Stimulated activated CD4-positive, alpha-beta T cell treated with anti-CD3 and anti-CD28 coated beads, TNF-alpha, amount 100 ng/mL, for 4 hours (primary cell): ENCODE measurements around the gene CHRDL1.
"Not testable (repeated sequence)": the region's sequence is repeated elsewhere in the genome, so short reads cannot be mapped to it uniquely, and the experiment has no call there.

Experiments used
- DNase-seq, 3 experiments: peaks; one replicate each; pipeline ENCODE4 v3.0.0-alpha.2; 2020; ENCODE audit warnings: low read depth in 3 of 3

The CHRDL1 gene, protein sequence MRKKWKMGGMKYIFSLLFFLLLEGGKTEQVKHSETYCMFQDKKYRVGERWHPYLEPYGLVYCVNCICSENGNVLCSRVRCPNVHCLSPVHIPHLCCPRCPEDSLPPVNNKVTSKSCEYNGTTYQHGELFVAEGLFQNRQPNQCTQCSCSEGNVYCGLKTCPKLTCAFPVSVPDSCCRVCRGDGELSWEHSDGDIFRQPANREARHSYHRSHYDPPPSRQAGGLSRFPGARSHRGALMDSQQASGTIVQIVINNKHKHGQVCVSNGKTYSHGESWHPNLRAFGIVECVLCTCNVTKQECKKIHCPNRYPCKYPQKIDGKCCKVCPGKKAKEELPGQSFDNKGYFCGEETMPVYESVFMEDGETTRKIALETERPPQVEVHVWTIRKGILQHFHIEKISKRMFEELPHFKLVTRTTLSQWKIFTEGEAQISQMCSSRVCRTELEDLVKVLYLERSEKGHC

DNA sequence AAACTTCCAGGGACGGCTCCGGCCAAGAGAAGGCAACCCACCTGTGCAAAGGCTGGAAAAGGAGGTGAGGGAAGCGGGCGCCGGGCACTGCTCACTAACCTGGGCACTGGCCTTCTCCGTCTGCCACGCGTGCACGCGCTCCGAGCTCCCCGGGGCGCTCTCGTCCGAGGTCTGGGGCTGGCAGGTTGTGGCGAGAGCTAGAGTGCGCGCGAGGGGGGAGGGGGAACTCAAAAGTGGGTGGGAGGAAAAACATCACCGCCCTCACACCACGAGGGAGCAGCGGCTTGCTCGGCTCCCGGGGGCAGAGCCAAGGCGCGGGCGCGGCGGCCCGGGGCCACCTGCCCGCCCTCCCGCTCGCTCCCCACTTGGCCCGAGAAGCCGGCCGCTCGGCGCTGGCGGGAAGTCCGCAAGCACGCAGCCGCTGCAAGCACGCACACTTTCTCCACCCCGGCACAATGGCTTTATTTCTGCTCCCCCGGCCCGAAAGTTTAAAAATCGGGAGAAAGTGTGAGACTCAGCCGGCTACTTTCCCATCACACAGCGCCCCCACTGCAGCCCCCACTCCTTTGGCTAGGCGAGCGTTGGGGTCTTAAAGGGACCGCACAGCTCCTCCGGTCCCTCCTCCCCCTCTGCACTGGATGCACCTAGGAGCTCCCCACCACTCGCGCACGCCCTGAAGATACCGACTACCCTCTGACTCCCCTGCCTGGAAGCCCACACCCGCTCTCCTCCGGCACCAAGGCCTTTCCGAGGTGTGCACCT is at the start of gene CHRDL1:
Gene CHRDL1 (minus strand): TSS at position 173 of the 762 bp plus-strand sequence. CDS start 3,636 bp downstream, outside the sequence.
- DNase-seq: no peak

DNA sequence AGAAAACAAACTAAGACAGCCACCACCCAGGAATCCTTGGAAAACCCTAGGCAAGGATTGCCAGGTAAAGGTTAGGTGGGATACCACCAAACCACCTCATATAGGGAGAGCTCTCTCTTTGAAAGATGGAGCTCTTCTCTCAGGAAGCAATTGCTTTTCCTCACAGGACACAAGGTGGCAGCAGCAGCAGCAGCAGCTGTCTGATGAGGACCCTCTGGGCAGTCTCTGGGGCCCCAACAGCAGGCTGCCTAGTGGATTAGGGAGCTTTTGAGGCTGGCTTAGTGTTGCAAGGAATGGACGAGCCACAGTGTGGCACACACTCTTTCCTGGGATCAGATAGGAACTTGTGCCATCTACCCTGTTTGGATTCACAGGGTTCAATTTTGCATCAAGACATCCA is 41.4 kb upstream of the CHRDL1 start:
- no peak for DNase-seq

DNA sequence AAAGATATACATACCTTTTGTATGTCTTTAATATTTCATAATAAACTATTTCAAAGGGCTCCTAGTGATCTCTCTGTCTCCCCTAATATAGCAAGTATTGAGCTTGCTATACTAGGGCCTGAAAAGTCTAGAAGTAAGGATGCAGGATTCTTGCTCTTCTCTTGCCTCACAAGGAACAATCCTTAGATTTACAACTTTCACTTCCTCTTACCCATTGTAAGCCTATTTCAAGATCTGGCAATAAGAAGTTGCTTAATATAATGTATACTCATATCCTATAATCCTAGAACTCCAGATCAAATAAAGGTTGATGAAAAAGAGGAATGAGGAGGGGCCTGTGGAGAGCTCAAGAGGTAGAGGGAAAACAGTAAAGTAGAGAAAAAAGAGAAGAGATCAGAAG is 40.8 kb upstream of the CHRDL1 start:
- no peak for DNase-seq

DNA sequence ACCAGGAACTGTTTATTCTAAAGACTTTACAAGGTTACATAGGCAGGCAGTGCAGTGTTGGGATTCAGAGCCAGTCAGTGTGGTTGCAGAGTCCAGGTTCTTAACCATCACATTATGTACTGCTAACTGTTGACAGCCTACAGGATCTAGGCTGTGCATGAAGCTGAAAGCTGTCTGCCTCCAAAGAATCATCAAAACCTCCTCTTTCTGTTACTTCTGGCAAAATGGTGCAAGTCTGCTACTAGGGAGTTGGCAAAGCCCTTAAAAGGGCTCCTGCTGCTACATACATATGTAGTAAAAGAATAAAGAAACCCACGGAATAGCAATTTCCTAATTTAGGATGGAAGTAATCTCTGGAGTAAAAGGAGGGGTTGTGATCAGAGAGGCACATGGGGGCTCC is 40.4 kb upstream of the CHRDL1 start:
- no peak for DNase-seq

DNA sequence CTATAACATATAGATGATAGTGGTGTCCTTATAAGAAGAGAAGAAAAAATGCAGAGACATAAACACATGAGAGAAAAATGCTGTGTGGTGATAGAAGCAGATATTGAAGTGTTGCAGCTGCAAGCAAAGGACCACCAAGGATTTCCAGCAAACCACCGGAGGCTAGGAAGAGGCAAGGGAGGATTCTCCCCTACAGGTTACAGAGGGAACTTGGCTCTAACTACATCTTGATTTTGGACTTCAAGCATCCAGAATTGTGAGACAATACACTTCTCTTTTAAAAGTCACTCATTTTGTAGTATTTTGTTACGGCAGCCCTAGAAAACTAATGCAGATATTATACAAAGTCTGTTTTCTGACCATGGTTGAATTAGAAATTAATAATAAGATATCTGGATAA is 30.4 kb upstream of the CHRDL1 start:
- DNase-seq: no peak

DNA sequence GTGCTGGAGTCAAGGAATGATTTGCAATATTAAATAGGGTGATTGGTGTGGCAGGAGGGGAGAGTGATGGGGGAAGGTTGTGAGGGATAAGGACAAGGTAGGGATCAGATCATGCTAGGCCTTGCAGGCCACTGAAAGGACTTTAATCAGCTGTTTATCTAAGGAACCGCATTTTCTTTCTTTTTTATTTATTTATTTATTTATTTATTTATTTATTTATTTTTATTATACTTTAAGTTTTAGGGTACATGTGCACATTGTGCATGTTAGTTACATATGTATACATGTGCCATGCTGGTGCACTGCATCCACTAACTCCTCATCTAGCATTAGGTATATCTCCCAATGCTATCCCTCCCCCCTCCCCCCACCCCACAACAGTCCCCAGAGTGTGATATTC is 20.9 kb upstream of the CHRDL1 start:
- not testable (repeated sequence) for DNase-seq

DNA sequence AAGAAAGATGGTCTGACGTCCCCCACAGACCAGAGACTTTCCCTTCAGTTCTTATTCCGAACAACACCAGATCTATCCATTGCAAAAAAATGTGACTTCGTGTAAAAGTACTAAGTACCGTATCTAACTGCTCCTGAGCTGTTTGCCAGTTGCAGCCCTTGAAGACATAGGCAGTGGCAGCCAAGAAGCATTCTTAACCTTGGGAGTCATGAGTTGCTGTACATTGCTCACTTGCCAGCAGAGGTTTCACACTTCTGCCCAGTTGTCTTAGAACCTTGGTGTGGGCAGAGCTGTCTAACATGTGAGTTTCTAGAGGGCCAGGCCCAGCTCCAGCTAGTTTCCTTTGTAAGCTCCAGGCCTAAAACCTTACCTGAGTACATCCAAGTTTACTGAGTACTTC is 10.5 kb upstream of the CHRDL1 start:
- no peak for DNase-seq

DNA sequence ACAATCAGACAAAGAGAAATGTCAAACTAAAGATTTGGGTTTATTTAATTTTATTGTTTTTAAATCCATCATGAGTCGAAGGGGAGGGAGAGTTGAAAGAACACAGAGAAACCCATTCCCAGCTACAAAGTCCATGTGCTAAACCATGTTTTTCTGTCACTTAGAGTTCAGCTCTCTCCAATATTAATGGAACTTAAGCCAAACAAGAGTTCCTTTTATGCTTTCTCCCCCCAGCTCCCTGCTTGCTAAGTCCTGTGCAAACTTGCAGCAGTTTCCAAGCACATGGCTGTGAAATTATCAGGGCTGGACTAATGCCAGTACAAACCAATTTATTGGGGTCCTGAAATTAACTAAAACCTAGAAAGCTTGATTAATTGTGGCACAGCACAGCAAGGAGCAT is 9.7 kb upstream of the CHRDL1 start:
- DNase-seq: no peak

DNA sequence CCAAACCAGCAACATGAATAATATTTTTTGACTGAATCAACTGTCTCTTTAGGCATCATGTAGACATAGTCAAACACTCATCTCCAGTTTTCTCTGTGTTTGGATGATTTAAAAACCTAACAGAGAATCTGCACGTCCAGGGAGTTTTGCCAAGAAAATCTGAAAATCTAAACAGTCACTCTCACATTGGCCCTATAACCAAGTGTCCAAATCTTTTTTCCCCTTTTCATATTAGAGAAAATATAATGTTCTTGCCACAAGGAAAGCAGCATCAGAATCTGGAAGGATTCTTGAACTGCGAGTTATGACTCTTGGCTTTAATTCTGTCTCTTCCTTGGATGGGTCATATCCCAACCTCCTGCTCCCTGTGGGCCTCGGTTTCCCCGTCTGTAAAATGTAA is 8.8 kb upstream of the CHRDL1 start:
- DNase-seq: no peak

DNA sequence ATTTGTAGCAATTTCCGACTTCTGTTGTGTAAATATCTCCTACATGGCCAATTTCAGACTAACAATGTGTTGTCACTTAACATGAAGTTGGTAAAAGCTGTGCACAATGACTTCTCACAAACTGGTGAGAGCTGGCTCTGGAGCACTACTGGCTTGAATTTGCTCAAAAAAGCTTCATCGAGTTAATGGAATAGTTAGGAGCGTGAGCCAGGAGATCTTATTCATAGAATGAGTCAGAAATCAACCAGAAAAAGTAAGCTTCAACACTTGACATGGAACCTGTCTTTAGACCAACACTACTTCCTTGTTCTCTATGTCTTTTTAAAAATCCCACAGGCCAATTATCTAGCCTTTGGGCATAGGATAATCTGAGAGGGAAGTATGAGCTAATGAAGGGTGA is 7.9 kb upstream of the CHRDL1 start:
- no peak for DNase-seq

DNA sequence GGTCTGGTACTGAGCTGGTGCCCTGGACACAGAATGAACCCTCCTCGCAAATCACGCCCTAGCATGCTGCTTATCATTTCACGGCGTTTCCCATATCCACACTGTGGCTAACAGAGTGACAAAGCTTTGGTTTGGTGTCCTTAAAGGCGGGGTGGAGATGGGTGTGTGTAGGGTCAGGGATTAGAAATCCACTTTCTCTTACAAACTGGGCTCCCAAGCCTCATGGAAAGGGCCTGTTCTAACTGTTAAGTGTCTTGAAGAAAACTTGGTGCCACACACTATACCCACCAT is 735 bp upstream of the CHRDL1 start:
- no peak for DNase-seq

DNA sequence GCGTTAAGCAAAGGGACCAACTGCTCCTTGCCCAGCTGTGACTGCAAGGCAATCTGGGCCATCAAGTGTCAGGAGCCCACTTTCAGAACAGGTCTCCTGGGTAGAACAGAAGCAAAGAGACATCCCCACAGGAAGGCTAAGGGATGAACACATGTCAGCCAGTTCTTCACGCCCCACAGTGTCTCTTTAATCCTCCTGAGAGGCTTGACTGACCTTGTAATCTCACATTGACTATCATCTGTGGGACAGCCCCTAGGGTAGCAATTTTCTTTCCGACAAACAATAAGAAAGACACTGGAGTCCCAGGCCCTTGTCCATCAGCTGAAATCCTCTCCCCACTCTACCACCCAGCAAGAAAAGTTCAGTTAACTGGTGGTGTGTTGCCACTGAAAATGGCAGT is 1.0 kb downstream of the CHRDL1 start:
- DNase-seq: no peak

DNA sequence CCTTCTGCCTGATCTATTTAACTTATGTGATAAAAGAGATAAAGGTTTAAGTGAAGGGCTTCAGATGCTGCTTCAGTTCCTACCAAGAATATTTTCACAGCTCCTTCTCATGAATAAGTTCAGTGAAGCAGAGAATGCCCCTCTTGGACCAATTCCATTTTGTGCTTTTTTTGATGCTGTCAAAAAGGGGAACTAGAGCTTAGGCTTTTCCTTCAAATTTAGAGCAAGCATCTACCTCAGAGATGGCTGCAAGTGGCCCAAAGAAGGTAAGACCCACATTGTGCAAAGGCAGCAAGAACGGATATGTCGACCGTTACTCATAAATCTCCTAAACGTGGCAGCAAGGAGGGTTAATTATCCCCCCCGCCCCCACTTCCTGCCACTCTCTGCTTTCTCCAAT is 4.5 kb downstream of the CHRDL1 start:
- no peak for DNase-seq

DNA sequence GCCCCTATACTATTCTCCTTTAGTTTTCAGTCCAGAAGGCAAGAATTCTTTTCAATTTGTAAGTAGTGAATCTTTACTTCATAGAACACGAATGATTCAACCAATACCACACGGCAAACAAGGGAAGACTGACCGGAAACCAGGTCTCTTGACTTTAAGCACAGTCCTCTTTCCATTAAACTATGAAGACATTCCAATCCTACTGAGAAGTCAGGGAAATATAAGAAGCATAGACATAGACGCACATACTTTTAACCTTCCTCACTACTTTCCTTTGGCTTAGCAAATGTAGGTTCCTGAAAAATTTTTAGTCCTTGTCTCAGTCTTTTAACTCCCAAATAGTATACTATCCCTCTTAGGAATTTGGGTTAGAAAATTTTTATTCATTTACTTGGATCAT is 9.1 kb downstream of the CHRDL1 start:
- DNase-seq: no peak

DNA sequence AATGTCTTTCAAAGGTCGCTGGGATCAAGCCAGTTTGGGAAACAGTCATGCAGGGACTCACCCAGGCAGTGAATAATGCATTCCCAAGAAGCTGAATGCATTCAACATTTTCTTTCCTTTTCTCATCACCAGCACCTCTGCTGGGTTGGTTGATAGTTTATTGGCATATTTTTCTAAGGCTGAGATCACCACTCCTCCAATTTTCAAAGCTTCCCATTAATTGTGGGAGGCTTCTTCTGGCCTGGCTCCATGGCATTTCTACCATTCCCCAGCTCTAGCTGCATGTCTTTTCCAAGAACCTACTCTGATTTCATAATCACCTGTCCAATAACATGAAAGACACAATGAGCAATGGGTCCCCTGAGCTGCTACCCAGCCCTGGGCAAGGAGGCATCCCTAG is 35.8 kb downstream of the CHRDL1 start:
- no peak for DNase-seq

DNA sequence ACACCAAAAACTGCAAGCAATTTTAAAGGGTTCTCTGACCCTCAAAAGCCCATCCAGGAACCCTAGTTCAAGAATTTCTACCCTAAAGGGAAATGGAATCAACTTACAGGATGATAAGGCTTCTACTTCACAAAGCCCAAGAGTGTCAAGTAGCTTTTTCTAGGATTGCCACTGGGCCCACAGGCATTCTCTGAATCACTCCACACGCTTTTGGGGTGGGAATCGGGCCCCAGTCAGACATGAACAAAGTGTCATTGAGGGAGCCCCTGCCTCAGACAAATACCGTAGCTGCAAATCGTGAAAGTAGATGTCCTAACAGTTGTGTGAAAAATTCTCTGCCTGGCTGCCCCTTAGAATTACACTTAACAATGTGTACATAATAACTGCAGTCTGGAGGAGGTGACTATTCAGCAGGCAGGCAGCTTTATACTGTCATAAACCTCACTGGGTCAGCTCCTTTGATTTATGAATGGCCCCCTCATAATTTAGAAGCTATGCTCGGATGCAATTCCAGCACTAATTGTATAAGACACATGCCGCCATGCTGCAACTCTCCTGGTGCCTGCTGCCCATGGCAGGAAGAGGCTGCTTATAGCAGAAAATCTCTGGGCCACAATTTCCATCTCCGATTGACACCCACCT is 36.7 kb downstream of the CHRDL1 start:
- no peak for DNase-seq

DNA sequence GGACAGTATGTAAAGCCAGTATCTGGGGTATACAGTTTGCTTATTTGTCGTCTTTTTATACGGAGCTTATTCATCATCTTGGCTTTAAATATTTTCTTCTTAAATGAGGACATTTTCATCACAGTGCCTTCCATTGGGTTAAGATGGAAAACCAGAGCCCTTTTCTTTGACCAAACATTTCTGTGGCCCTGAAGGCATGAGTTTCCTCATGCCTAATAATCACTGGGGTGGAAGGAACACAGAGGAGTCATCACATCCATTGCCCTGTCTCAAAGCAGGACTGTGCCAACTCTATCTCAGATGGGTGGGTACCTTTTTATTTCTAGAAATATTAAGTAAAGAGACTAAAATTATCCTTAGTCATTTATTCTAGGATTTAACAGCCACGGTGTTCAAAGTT is 40.0 kb downstream of the CHRDL1 start:
- no peak for DNase-seq

DNA sequence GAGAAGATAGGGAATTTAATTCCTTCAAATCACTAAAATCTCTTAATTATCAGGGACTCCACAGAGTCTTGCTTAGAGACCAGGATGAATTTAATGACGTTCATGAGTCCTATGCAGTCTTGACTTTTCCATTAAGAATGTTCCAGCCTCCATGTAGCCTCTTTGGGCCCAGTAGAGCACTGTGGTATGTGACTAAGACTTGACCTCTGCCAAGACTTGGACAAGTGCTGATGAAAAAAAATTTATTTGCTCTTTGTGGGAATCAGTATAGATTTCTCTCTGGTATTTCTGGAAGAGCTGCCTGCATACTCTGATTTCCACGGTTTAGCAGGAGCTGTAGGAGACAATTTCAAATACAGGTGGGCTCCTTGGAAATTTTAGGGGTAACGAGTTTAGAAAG is 40.6 kb downstream of the CHRDL1 start:
- no peak for DNase-seq

DNA sequence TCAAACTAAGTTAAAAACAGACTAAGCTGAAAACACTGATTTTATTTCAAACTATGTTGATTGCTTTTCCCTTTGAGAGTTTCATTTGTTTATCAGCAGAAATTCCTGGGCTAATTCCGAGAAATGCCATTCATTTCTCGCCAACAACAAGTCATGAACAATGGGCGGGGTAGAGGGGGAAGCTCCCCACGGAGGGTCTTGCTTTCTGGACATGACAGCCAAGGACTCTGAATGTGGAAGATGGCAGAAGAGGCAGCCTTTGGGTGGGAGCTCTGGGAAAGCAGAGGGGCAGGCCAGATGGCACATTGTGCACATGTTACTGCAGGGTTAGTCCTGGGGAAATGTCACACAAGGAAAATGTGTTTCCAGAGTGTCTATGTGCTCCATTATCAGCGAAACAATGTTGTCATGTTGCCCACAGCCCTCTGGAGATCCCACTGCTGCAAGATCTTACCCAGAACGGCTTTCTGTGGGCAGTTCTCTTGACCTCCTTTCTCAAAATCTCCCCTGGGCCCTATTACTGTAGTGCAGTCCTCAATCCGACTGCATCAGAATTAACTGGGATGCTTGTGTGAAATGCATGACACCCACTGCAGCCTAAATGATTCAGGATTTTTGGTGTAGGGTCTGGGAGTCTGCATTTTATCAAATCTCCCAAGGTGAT is 45.0 kb downstream of the CHRDL1 start:
- DNase-seq: no peak

DNA sequence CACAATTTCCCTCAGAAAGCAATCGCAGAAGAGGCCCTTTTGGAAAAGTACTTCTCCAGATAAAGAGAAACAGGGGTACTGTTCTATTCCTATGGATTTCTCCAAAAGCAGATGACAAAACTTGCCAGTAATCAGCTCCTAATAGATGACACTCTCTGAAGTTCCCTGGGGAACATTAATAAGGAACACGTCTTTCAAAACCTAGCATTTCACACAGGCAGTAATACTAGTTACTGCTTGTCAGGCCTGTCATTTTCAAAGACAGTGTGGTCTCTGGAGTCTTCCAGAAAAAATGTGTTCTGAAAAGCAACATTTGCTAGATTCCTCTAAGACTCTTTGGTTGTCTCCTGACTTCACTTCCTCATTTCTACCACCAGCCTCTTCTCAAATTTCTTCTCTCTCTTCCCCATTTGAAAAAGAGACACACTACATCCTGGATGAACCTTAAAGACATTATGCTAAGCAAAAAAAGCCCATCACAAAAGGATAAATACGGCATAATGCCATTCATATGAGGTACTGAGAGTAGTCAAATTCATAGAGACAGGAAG is 47.3 kb downstream of the CHRDL1 start:
- DNase-seq: no peak

DNA sequence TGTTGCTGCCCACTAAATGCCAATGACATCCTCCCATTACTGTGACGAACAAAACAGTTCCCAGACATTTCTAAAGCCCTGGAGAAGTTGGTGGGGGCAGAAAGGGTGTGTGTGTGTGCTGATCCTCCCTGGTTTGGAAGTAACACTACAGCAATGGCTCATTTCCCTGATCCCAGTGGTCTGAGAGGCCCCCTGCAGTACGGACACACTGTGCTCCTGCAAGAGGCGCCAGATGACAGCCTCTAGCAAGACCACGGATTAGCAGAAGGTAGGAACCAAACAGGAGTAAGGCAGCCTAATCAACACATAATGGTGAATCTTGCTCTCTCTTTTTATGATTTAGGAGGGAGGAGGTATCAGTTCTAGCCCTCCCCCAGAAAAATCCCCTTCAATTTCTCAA is 49.6 kb downstream of the CHRDL1 start:
- no peak for DNase-seq

DNA sequence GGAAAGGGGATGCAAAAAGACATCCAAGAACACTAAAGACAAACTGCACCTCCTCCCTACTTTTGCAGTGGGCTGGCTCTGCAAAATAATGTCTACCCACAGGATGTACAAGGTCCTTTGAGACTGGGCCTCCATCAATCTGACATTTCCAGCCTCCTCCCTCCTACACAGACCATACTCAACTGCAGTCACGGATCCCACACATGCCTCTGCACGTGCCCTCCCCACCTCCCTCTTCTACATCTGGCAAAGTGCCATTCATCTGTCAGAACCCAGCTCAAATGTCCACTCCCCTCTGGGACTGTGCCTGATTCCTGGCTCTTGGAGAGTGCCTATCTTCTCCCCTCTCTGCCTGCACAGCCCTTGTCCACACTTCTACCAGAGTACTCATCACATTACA is 50.3 kb downstream of the CHRDL1 start:
- no peak for DNase-seq
